Measurements from ENCODE around the gene BCCIP.

Gene BCCIP

DNA sequence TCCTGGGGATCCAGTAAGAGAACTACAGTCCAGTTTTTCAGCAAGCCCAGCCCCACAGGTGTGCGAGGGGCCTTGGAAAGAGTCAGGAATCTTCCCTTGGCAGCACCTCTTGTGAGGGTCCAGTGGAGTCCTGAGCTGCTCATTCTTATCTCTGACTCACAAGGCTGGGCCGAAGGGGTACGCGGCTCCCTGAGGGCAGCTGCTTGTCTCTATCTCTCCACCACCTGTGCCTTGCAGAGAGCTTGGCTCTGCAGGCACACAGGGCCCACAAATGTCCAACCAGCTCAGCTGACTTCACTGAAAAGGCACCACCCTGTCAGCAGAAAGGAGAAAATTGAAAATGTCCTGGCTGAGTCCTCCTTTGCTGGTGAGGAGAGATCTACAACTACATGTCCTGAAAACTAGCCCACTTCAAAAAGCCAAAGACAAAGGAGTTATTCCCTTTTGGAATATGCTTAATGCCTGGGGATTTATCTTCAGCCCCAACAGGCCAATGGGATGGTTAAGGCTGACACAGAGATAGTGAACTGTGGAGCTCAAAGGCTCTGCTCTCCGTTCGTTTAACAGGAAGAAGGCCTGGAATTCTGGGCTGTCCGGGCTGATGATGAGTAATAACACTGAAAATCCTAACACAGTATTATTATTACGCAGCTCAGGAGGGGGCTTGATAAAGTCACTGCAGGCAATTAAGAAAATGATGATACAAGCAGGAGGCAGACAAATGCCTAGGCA, 23.7 kb upstream of the BCCIP start:
- TF ChIP-seq, protein P1, sequence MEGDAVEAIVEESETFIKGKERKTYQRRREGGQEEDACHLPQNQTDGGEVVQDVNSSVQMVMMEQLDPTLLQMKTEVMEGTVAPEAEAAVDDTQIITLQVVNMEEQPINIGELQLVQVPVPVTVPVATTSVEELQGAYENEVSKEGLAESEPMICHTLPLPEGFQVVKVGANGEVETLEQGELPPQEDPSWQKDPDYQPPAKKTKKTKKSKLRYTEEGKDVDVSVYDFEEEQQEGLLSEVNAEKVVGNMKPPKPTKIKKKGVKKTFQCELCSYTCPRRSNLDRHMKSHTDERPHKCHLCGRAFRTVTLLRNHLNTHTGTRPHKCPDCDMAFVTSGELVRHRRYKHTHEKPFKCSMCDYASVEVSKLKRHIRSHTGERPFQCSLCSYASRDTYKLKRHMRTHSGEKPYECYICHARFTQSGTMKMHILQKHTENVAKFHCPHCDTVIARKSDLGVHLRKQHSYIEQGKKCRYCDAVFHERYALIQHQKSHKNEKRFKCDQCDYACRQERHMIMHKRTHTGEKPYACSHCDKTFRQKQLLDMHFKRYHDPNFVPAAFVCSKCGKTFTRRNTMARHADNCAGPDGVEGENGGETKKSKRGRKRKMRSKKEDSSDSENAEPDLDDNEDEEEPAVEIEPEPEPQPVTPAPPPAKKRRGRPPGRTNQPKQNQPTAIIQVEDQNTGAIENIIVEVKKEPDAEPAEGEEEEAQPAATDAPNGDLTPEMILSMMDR (conservative IDR thresholded peaks at IDR 0.05) = no peak
- H3K27ac ChIP-seq = no peak overlapping the region

DNA sequence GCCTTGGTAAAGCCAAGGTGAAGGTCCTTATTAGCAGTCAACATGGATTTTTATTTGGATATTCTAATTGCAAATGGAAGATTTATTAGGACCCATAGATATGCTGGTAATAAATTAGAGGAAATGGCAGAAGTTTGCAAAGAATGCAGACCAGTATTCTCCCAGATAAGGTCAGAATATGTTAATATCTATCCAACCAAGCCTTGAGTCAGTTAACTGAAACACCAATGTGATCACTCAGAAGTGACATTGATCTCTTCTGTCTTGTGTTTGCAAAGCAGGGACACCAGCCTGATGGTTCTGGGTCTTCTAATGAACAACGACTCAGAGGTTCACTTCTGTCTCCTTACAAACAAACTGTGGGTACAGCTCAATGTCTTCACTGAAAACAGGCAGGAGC, 21.8 kb upstream of the BCCIP start:
- H3K27ac ChIP-seq = no peak overlapping the region
- TF ChIP-seq, protein P1 (conservative IDR thresholded peaks at IDR 0.05) = no peak

DNA sequence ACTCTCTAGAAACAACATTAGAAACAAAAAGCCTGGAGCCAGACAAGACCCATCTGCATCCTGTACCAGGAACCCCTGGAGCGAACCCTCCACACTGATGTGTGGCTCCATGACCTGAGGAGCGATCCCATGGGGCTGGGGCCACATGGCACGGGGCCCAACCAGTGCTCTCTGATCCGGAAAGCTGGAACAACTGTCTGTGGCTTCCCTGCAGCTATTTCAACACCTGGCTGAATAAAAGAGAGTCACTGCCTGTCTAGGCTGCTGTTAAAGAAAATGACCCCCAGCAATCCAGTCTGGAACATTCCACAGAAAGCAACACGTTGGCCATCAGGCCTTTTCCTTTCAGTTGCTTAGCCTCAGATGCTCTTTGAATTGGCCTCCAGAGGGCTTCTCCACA, 21.2 kb upstream of the BCCIP start:
- no peak overlapping the region for H3K27ac ChIP-seq
- TF ChIP-seq, protein P1 (conservative IDR thresholded peaks at IDR 0.05) = no peak

DNA sequence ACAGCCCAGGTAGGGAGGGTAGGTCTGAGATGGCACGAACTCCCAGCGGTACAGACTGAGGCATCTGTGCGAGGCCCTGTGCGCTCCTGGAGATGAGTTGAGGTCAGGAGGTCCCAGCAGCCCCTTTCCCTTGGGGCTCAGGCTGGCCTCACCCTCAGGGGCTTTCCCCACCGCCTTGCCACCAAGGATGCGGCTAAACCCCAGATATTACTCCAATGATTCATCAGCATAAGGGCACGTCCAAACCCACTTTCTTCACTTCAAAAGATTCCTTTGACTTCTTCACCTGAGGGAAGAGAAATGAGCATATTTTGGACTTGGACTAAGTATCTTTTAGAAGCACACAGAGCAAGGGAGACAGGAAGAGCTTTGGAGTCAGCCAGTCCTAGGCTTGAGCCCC, 20.6 kb upstream of the BCCIP start:
- no peak overlapping the region for H3K27ac ChIP-seq
- TF ChIP-seq, protein P1 (conservative IDR thresholded peaks at IDR 0.05) = no peak

DNA sequence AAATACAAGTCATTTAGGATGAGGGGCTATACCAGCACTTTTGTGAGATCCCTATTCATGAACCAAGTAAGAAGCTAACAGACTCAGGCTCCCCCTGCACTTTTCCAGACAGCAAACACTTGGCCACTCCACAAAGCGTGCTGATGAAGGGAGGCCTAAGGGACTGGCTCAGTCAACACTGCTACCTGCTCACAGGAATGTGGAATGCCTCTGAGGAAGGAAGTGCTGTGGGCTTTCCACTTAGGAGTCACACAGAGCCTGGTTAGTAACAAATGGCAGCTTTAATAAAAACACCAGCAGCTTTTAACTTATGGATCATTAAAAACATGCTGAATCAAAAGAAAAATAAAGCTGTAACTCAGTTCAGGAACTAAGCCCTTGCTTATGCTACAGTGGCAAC, 15.3 kb upstream of the BCCIP start:
- TF ChIP-seq, protein P1 (conservative IDR thresholded peaks at IDR 0.05) = no peak
- H3K27ac ChIP-seq = peak overlapping the region; percentile 29; the same call in 1 of the 2 replicates

DNA sequence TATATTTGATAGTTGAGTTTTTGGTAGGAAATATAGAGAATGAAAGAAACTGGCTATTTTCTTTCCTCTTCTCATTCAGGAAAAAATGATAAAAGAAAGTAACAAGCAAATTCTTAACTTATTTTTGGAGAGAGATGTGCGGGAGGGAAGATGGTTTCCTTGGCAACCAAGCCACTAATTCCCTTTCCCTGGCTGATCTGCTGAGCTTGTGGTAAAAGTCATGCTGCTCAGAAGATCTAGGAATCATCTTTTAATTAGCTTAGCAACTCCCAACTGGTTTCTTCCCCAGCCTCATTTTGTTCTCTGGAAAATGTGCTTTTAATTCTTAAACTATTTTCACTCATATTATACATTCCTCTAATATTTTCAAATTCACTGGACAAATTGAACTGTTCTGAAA, 12.1 kb upstream of the BCCIP start:
- TF ChIP-seq, protein P1 (conservative IDR thresholded peaks at IDR 0.05) = no peak
- H3K27ac ChIP-seq = no peak overlapping the region

DNA sequence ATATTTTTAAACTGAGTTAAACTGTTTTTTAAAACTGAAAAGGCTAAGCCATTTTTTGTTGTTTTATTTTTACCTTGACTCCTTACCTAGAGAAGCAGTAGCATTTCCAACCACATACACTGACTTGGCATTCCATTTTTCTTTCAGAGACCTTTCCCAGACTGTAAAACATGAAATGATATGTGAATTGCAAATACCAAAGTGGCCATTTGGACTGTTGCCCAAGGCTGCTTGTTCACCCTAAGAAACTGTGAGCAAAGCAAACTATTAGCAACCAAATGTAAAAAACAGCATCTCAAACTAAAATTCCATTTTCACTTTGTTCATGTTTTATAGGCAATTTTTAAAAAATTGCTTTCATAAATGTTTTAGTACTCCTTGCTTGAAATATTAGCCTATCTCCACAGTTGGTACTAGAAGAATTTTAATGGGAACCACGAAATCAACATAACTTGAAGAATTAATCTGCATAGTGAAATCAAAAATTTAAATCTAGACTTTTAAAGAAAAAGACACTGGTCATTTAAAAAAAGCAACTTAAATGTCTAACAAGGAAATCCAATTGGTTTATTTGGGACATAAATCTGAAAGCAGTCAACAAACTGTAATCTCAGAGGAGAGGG, 11.1 kb upstream of the BCCIP start:
- TF ChIP-seq, protein P1 (conservative IDR thresholded peaks at IDR 0.05) = no peak
- H3K27ac ChIP-seq = no peak overlapping the region
